Uterus (tissue), 2 donors: ENCODE results near the gene ZBTB12.
"Not testable (repeated sequence)": the region's sequence is repeated elsewhere in the genome, so short reads cannot be mapped to it uniquely, and the experiment has no call there.

Experiments used
- CTCF ChIP-seq, 4 experiments: fragments of 200-600 bp in 2 of 4; fragments of 450-650 bp in 2 of 4; sonication (generic) in 2 of 4; IDR thresholded peaks; one replicate each; pipeline ENCODE4 v1.5.1; 2016 to 2019; ENCODE audit warnings: antibody characterized with exemption in 4 of 4, mild to moderate bottlenecking in 2 of 4, moderate library complexity in 1 of 4
- POLR2A ChIP-seq, 2 donors: fragments of 450-650 bp; IDR thresholded peaks; one replicate each; pipeline ENCODE4 v1.6.1; 2016; ENCODE audit warnings: antibody characterized with exemption in 2 of 2, mild to moderate bottlenecking in 1 of 2, moderate library complexity in 1 of 2

- TF ChIP-seq CTCF, POLR2A (IDR thresholded peaks at IDR 0.05): not testable (repeated sequence)
Measured at GRCh38 chr6:31868658-31868971, 33.3 kb downstream of the ZBTB12 start.
